IPS-18c (cell line): ENCODE measurements around the gene PBX3.

Experiments used
- H3K4me3 ChIP-seq: 2 replicates; pipeline ENCODE4 v1.7.0; 2013; ENCODE audit warnings: low read depth, mild to moderate bottlenecking, low read length, moderate library complexity; ENCODE audit not compliant: insufficient read depth
- H3K9me3 ChIP-seq: one replicate; pipeline ENCODE4 v1.6.1; 2013; ENCODE audit warnings: mild to moderate bottlenecking, low read length, moderate library complexity; ENCODE audit not compliant: control insufficient read depth, insufficient read depth

Gene PBX3

GRCh38 chr9:125924351-125924750 is 177.2 kb downstream of the PBX3 start:
- H3K4me3 ChIP-seq, result no peak overlapping the region
- no peaks in the 10 kb centered on the region for H3K9me3 ChIP-seq

- Histone ChIP-seq H3K4me3 (no peak overlapping the region), H3K9me3 (no peaks in the 10 kb centered on the region)
Measured at GRCh38 chr9:125926936-125927335, 179.8 kb downstream of the PBX3 start.

- Histone ChIP-seq H3K9me3 (no peaks in the 10 kb centered on the region), H3K4me3 (no peak overlapping the region)
Measured at GRCh38 chr9:125929846-125930245, 182.7 kb downstream of the PBX3 start.

- no peaks in the 10 kb centered on the region for H3K9me3 ChIP-seq
- no peak overlapping the region for H3K4me3 ChIP-seq
Measured at GRCh38 chr9:125931211-125931610, 184.0 kb downstream of the PBX3 start.

- H3K4me3 ChIP-seq, result no peak overlapping the region
- H3K9me3 ChIP-seq, result no peaks in the 10 kb centered on the region
Measured at GRCh38 chr9:125932012-125932411, 184.8 kb downstream of the PBX3 start.

GRCh38 chr9:125932746-125933455 is 185.7 kb downstream of the PBX3 start:
- Histone ChIP-seq H3K9me3 (no peaks in the 10 kb centered on the region), H3K4me3 (no peak overlapping the region)

- Histone ChIP-seq H3K4me3 (no peak overlapping the region), H3K9me3 (no peaks in the 10 kb centered on the region)
Measured at GRCh38 chr9:125942125-125942524, 195.0 kb downstream of the PBX3 start.

- Histone ChIP-seq H3K9me3 (no peaks in the 10 kb centered on the region), H3K4me3 (no peak overlapping the region)
Measured at GRCh38 chr9:125943831-125944230, 196.7 kb downstream of the PBX3 start.

GRCh38 chr9:125946397-125946796 is 199.2 kb downstream of the PBX3 start:
- Histone ChIP-seq H3K9me3 (no peaks in the 10 kb centered on the region), H3K4me3 (no peak overlapping the region)

GRCh38 chr9:125948887-125949596 is 201.9 kb downstream of the PBX3 start:
- no peak overlapping the region for H3K4me3 ChIP-seq
- H3K9me3 ChIP-seq, result no peaks in the 10 kb centered on the region

GRCh38 chr9:125949703-125950460 is 202.7 kb downstream of the PBX3 start:
- H3K9me3 ChIP-seq, result no peaks in the 10 kb centered on the region
- H3K4me3 ChIP-seq, result no peak overlapping the region

GRCh38 chr9:125950880-125951471 is 203.8 kb downstream of the PBX3 start:
- no peak overlapping the region for H3K4me3 ChIP-seq
- no peaks in the 10 kb centered on the region for H3K9me3 ChIP-seq

- Histone ChIP-seq H3K9me3 (no peaks in the 10 kb centered on the region), H3K4me3 (no peak overlapping the region)
Measured at GRCh38 chr9:125953314-125954019, 206.3 kb downstream of the PBX3 start.

- H3K4me3 ChIP-seq, result no peak overlapping the region
- H3K9me3 ChIP-seq, result no peaks in the 10 kb centered on the region
Measured at GRCh38 chr9:125956102-125956501, 208.9 kb downstream of the PBX3 start.

GRCh38 chr9:125959315-125959714 is 212.1 kb downstream of the PBX3 start:
- no peak overlapping the region for H3K4me3 ChIP-seq

GRCh38 chr9:125959951-125960619 is 212.9 kb downstream of the PBX3 start:
- no peak overlapping the region for H3K4me3 ChIP-seq

More at GRCh38 chr9:125959315-125959714, 212.1 kb downstream of the PBX3 start:
- H3K9me3 ChIP-seq, result no peaks in the 10 kb centered on the region

GRCh38 chr9:125960626-125961025 is 213.5 kb downstream of the PBX3 start:
- H3K9me3 ChIP-seq, result no peaks in the 10 kb centered on the region
- no peak overlapping the region for H3K4me3 ChIP-seq

More at GRCh38 chr9:125959951-125960619, 212.9 kb downstream of the PBX3 start:
- H3K9me3 ChIP-seq, result no peaks in the 10 kb centered on the region
